Activated naive CD4-positive, alpha-beta T cell treated with anti-CD3 and anti-CD28 coated beads, Interleukin-2, amount 10 ng/mL, durations not matched to agents 7 days and 5 days (primary cell): ENCODE data around the gene IRAK1.

Experiments
- CTCF ChIA-PET: fragments of 350-600 bp; sonication (Branson Sonifier 250); formaldehyde crosslinking; loops from one replicate; lab custom pipeline; 2021; ENCODE audit warnings: antibody characterized with exemption; lab: Charles Lee
- DNase-seq: peaks from one replicate; pipeline ENCODE4 v3.0.0-alpha.2; 2020
- H3K27ac Mint-ChIP-seq: one replicate; pipeline ENCODE4 v1.8.0; 2021; ENCODE audit warnings: mild to moderate bottlenecking, moderate library complexity, mixed read lengths
- H3K27me3 Mint-ChIP-seq: one replicate; pipeline ENCODE4 v1.8.0; 2021; ENCODE audit warnings: mild to moderate bottlenecking, mixed read lengths
- H3K36me3 Mint-ChIP-seq: one replicate; pipeline ENCODE4 v1.8.0; 2021; ENCODE audit warnings: mixed read lengths
- H3K4me1 Mint-ChIP-seq: one replicate; pipeline ENCODE4 v1.8.0; 2021; ENCODE audit warnings: mixed read lengths
- H3K4me3 Mint-ChIP-seq: one replicate; pipeline ENCODE4 v1.8.0; 2021; ENCODE audit warnings: mild to moderate bottlenecking, moderate library complexity, mixed read lengths
- H3K9me3 Mint-ChIP-seq: one replicate; pipeline ENCODE4 v1.8.0; 2021; ENCODE audit warnings: mixed read lengths

Gene IRAK1

GRCh38 chrX:154049209-154050112, 29.8 kb upstream of the IRAK1 start:
- Mint-ChIP-seq H3K27ac (peak overlapping the region; percentile 60), H3K4me1 (peaks cover 17% of the 10 kb centered on the region), H3K27me3 (no peaks in the 10 kb centered on the region), H3K36me3 (peaks cover 39% of the 10 kb centered on the region), H3K4me3 (no peak overlapping the region), H3K9me3 (no peaks in the 10 kb centered on the region)
- CTCF ChIA-PET = interaction anchor here (1.0 to 1.6 kb wide), 2 partner anchors 8 to 36 kb away, joined by 3 to 7 read pairs; no protein-coding TSS in a partner anchor
- DNase-seq = no peak

GRCh38 chrX:154048398-154048797, 28.7 kb upstream of the IRAK1 start:
- Mint-ChIP-seq H3K27ac (no peak overlapping the region), H3K27me3 (no peaks in the 10 kb centered on the region), H3K4me1 (peaks cover 17% of the 10 kb centered on the region), H3K9me3 (no peaks in the 10 kb centered on the region), H3K36me3 (peaks cover 40% of the 10 kb centered on the region), H3K4me3 (no peak overlapping the region)
- CTCF ChIA-PET = interaction anchor here (1.6 kb wide), 1 partner anchor 9 kb away, joined by 3 read pairs; no protein-coding TSS in a partner anchor
- no peak for DNase-seq

GRCh38 chrX:154046940-154047610, 27.4 kb upstream of the IRAK1 start:
- H3K4me1 Mint-ChIP-seq = peaks cover 17% of the 10 kb centered on the region
- no peaks in the 10 kb centered on the region for H3K27me3 Mint-ChIP-seq
- H3K36me3 Mint-ChIP-seq = peaks cover 40% of the 10 kb centered on the region
- no peaks in the 10 kb centered on the region for H3K9me3 Mint-ChIP-seq
- CTCF ChIA-PET = interaction anchor here (1.4 kb wide), 1 partner anchor 33 kb away, joined by 4 read pairs; no protein-coding TSS in a partner anchor
- no peak for DNase-seq
- H3K27ac Mint-ChIP-seq = no peak overlapping the region
- no peak overlapping the region for H3K4me3 Mint-ChIP-seq

GRCh38 chrX:154046031-154046781, 26.5 kb upstream of the IRAK1 start:
- Mint-ChIP-seq H3K4me3 (no peak overlapping the region), H3K27me3 (no peaks in the 10 kb centered on the region), H3K4me1 (peaks cover 19% of the 10 kb centered on the region), H3K36me3 (peaks cover 43% of the 10 kb centered on the region), H3K27ac (no peak overlapping the region), H3K9me3 (no peaks in the 10 kb centered on the region)
- no peak for DNase-seq
- CTCF ChIA-PET = interaction anchor here (1.4 kb wide), 1 partner anchor 32 kb away, joined by 4 read pairs; no protein-coding TSS in a partner anchor

GRCh38 chrX:154044091-154044490, 24.4 kb upstream of the IRAK1 start:
- H3K4me3 Mint-ChIP-seq = no peak overlapping the region
- peaks cover 31% of the 10 kb centered on the region for H3K36me3 Mint-ChIP-seq
- H3K9me3 Mint-ChIP-seq = no peaks in the 10 kb centered on the region
- peaks cover 17% of the 10 kb centered on the region for H3K4me1 Mint-ChIP-seq
- CTCF ChIA-PET = interaction anchor here (1.1 kb wide), 1 partner anchor 32 kb away, joined by 3 read pairs; no protein-coding TSS in a partner anchor
- no peaks in the 10 kb centered on the region for H3K27me3 Mint-ChIP-seq
- no peak overlapping the region for H3K27ac Mint-ChIP-seq
- no peak for DNase-seq

GRCh38 chrX:154043003-154043763, 23.5 kb upstream of the IRAK1 start:
- H3K27ac Mint-ChIP-seq = no peak overlapping the region
- CTCF ChIA-PET = no interaction called here
- H3K4me1 Mint-ChIP-seq = peaks cover 19% of the 10 kb centered on the region

GRCh38 chrX:154040863-154041262, 21.2 kb upstream of the IRAK1 start:
- no peaks in the 10 kb centered on the region for H3K27me3 Mint-ChIP-seq
- CTCF ChIA-PET = interaction anchor here (0.8 to 1.4 kb wide), 2 partner anchors 12 to 13 kb away, joined by 3 to 4 read pairs; no protein-coding TSS in a partner anchor
- H3K27ac Mint-ChIP-seq = peak overlapping the region; percentile 19

More at GRCh38 chrX:154043003-154043763, 23.5 kb upstream of the IRAK1 start:
- H3K27me3 Mint-ChIP-seq = no peaks in the 10 kb centered on the region
- H3K9me3 Mint-ChIP-seq = no peaks in the 10 kb centered on the region
- H3K36me3 Mint-ChIP-seq = peaks cover 25% of the 10 kb centered on the region
- no peak overlapping the region for H3K4me3 Mint-ChIP-seq
- DNase-seq = no peak

GRCh38 chrX:154040307-154040756, 20.6 kb upstream of the IRAK1 start:
- H3K9me3 Mint-ChIP-seq = no peaks in the 10 kb centered on the region
- H3K4me1 Mint-ChIP-seq = peaks cover 25% of the 10 kb centered on the region
- H3K27me3 Mint-ChIP-seq = no peaks in the 10 kb centered on the region
- CTCF ChIA-PET = interaction anchor here (0.8 to 1.4 kb wide), 2 partner anchors 13 kb away, joined by 3 to 4 read pairs; no protein-coding TSS in a partner anchor
- DNase-seq = no peak
- no peak overlapping the region for H3K27ac Mint-ChIP-seq
- H3K36me3 Mint-ChIP-seq = peaks cover 22% of the 10 kb centered on the region
- no peak overlapping the region for H3K4me3 Mint-ChIP-seq

More at GRCh38 chrX:154040863-154041262, 21.2 kb upstream of the IRAK1 start:
- DNase-seq = no peak
- Mint-ChIP-seq H3K36me3 (peaks cover 22% of the 10 kb centered on the region), H3K9me3 (no peaks in the 10 kb centered on the region), H3K4me1 (peaks cover 25% of the 10 kb centered on the region), H3K4me3 (no peak overlapping the region)

GRCh38 chrX:154039577-154039976, 19.9 kb upstream of the IRAK1 start:
- H3K27ac Mint-ChIP-seq = peak overlapping the region; percentile 58
- peaks cover 28% of the 10 kb centered on the region for H3K36me3 Mint-ChIP-seq

GRCh38 chrX:154038656-154039055, 19.0 kb upstream of the IRAK1 start:
- H3K4me3 Mint-ChIP-seq = no peak overlapping the region
- DNase-seq = no peak
- CTCF ChIA-PET = no interaction called here
- H3K27me3 Mint-ChIP-seq = no peaks in the 10 kb centered on the region
- H3K27ac Mint-ChIP-seq = peak overlapping the region; percentile 15
- peaks cover 25% of the 10 kb centered on the region for H3K4me1 Mint-ChIP-seq
- no peaks in the 10 kb centered on the region for H3K9me3 Mint-ChIP-seq
- peaks cover 30% of the 10 kb centered on the region for H3K36me3 Mint-ChIP-seq

More at GRCh38 chrX:154039577-154039976, 19.9 kb upstream of the IRAK1 start:
- Mint-ChIP-seq H3K27me3 (no peaks in the 10 kb centered on the region), H3K4me1 (peaks cover 25% of the 10 kb centered on the region), H3K9me3 (no peaks in the 10 kb centered on the region), H3K4me3 (no peak overlapping the region)
- DNase-seq = no peak
- CTCF ChIA-PET = interaction anchor here (0.6 to 1.4 kb wide), 2 partner anchors 13 to 115 kb away, joined by 3 to 4 read pairs; no protein-coding TSS in a partner anchor

GRCh38 chrX:154037754-154038153, 18.1 kb upstream of the IRAK1 start:
- no peak overlapping the region for H3K27ac Mint-ChIP-seq
- no peak overlapping the region for H3K4me3 Mint-ChIP-seq
- no peak for DNase-seq
- no peaks in the 10 kb centered on the region for H3K9me3 Mint-ChIP-seq
- peaks cover 25% of the 10 kb centered on the region for H3K4me1 Mint-ChIP-seq
- peaks cover 28% of the 10 kb centered on the region for H3K36me3 Mint-ChIP-seq
- CTCF ChIA-PET = no interaction called here
- no peaks in the 10 kb centered on the region for H3K27me3 Mint-ChIP-seq

GRCh38 chrX:154036513-154036912, 16.8 kb upstream of the IRAK1 start:
- no peaks in the 10 kb centered on the region for H3K9me3 Mint-ChIP-seq
- H3K4me3 Mint-ChIP-seq = no peak overlapping the region
- CTCF ChIA-PET = no interaction called here
- peaks cover 34% of the 10 kb centered on the region for H3K36me3 Mint-ChIP-seq
- no peaks in the 10 kb centered on the region for H3K27me3 Mint-ChIP-seq
- H3K4me1 Mint-ChIP-seq = peaks cover 21% of the 10 kb centered on the region
- peak overlapping the region; percentile 33 for H3K27ac Mint-ChIP-seq
- DNase-seq = no peak

- peaks cover 8% of the 10 kb centered on the region for H3K4me1 Mint-ChIP-seq
- no peak overlapping the region for H3K4me3 Mint-ChIP-seq
- H3K27me3 Mint-ChIP-seq = no peaks in the 10 kb centered on the region
- DNase-seq = no peak
- CTCF ChIA-PET = no interaction called here
- peaks cover 28% of the 10 kb centered on the region for H3K36me3 Mint-ChIP-seq
- no peaks in the 10 kb centered on the region for H3K9me3 Mint-ChIP-seq
- no peak overlapping the region for H3K27ac Mint-ChIP-seq
Measured at GRCh38 chrX:154033848-154034247, 14.1 kb upstream of the IRAK1 start.
